NCI-H2029 treated with DMSO at 0.1 percent for 48 hours (cell line): ENCODE data around the gene DAPP1.

Experiments
- DNase-seq: peaks from one replicate; lab custom pipeline; 2025; lab: John Stamatoyannopoulos, UW

Gene DAPP1

GRCh38 chr4:99855678-99856077 is 39.1 kb downstream of the DAPP1 start:
- DNase-seq = no peak

GRCh38 chr4:99856166-99856565 is 39.5 kb downstream of the DAPP1 start:
- DNase-seq = no peak

- DNase-seq = no peak
These were observed 40.7 kb downstream of the DAPP1 start for GRCh38 chr4:99857307-99857706.

- no peak for DNase-seq
These were observed 43.0 kb downstream of the DAPP1 start for GRCh38 chr4:99859618-99860017.

GRCh38 chr4:99860521-99860920 is 43.9 kb downstream of the DAPP1 start:
- DNase-seq = no peak

GRCh38 chr4:99861120-99861905 is 44.7 kb downstream of the DAPP1 start:
- peak; percentile 15 for DNase-seq

GRCh38 chr4:99863804-99864203 is 47.2 kb downstream of the DAPP1 start:
- DNase-seq = no peak

GRCh38 chr4:99868126-99868596 is 51.5 kb downstream of the DAPP1 start:
- DNase-seq = no peak

GRCh38 chr4:99872570-99872969 is 55.9 kb downstream of the DAPP1 start:
- no peak for DNase-seq

- no peak for DNase-seq
These were observed 58.4 kb downstream of the DAPP1 start for GRCh38 chr4:99875071-99875470.

- DNase-seq = no peak
These were observed 60.3 kb downstream of the DAPP1 start for GRCh38 chr4:99876946-99877345.

- no peak for DNase-seq
These were observed 62.0 kb downstream of the DAPP1 start for GRCh38 chr4:99878604-99879003.

GRCh38 chr4:99879458-99879857 is 62.8 kb downstream of the DAPP1 start:
- no peak for DNase-seq

- DNase-seq = no peak
These were observed 68.5 kb downstream of the DAPP1 start for GRCh38 chr4:99885063-99885664.

GRCh38 chr4:99885687-99886086 is 69.1 kb downstream of the DAPP1 start:
- no peak for DNase-seq

GRCh38 chr4:99886146-99886545 is 69.5 kb downstream of the DAPP1 start:
- DNase-seq = no peak

GRCh38 chr4:99887837-99888236 is 71.2 kb downstream of the DAPP1 start:
- DNase-seq = no peak

GRCh38 chr4:99891351-99891750 is 74.7 kb downstream of the DAPP1 start:
- no peak for DNase-seq

GRCh38 chr4:99893029-99893428 is 76.4 kb downstream of the DAPP1 start:
- DNase-seq = no peak

GRCh38 chr4:99893839-99894160 is 77.2 kb downstream of the DAPP1 start:
- no peak for DNase-seq

GRCh38 chr4:99894161-99894997 is 77.8 kb downstream of the DAPP1 start, which contains the start of gene LAMTOR3:
LAMTOR3 (minus strand) TSS chr4:99894427; CDS start chr4:99893963, 464 bp downstream.
- DNase-seq = peak; percentile 48

GRCh38 chr4:99894998-99895397 is 78.4 kb downstream of the DAPP1 start:
- DNase-seq = no peak

GRCh38 chr4:99915449-99915848 is 98.8 kb downstream of the DAPP1 start:
- no peak for DNase-seq
